HG03175 (cell line): ENCODE measurements around the gene ATRN.

Experiments
- ATAC-seq: cut with Tn5 transposase; IDR thresholded peaks from one replicate; pipeline ENCODE4 v1.9.1; 2021; ENCODE audit warnings: mild to moderate bottlenecking, moderate library complexity; ENCODE audit not compliant: unreplicated experiment

Gene ATRN

DNA sequence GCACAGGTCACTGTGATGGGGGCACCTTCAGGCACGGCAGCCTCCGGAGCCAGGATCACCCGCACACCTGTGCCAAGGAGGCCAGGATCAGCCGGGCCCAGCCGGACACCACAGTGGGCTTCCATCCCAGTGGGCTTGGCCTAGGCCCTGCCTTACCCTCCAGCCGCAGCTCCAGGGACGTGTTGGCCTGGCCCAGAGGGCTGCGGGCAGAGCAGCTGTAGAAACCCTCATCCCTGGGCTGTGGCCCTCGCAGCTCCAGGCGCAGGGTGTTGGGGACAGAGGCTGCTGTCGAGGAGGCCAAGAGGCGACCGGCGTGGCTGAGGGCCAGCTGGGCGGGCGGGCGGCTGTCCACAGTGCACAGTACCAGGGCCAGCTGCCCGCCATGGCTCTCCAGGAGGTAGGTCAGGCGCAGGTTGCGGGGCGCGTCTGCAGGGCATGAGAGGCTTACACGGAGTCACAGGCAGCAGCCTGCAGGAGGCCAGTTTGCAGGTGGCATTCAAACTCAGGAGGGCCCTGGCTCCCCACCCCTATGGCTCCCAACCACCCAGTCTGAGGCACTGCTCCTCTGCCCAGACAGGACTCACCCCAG, 222.0 kb downstream of the ATRN start:
- ATAC-seq: no peak

DNA sequence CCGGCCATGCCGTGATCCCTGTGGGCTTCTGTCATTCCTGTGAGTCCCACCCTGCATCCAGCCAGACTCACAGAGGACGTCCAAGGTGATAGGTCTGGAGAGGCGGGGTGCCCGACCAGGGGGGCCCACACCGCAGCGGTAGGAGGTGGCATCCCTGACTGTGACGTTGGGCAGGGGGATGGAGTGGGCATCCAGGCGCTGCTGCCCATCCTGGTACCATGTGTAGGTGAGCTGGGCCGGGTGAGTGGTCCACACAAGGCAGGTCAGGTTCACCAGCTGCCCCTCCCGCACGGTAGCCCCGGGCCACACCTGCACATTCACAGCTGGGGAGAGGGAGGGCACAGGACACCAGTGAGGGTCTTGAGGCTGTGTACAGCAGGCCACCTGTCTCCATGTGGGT, 222.6 kb downstream of the ATRN start:
- ATAC-seq: no peak

DNA sequence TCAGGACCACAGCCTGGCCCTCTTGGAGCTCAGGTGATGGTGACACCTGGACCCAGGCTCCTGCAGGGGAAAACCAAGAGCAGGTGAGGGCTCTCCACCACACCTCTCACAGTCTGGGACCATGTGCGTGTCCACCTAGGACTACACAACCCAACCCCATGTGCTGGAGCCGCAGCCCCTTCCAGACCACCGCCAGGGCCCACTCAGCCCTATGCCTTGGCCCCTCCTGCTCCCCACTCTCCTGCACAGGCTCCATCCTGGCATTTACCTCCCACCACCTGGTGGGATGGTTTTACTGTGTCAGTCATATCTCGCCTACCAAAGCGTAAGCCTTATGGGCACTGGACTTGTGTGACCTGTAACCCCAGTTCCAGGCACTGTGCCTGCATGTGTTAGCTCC, 224.0 kb downstream of the ATRN start:
- ATAC-seq: no peak

DNA sequence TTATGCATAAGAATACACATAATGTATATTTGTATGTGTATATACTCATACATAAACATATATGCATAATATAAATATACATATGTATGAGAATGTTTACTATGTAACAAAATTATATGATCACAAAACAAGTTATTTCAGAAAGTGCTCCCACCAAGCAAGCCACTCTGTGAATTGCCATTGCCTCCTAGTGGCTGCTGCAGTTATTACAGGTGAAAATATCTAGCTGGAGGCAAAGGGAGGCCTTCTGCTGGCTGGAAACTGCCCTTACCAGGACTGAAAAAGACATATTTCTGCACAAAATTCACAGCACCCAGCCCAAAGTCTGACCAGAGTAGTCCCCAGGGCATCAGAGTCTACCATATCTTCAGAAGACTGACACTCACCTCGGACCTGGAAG, 225.4 kb downstream of the ATRN start:
- ATAC-seq: no peak

DNA sequence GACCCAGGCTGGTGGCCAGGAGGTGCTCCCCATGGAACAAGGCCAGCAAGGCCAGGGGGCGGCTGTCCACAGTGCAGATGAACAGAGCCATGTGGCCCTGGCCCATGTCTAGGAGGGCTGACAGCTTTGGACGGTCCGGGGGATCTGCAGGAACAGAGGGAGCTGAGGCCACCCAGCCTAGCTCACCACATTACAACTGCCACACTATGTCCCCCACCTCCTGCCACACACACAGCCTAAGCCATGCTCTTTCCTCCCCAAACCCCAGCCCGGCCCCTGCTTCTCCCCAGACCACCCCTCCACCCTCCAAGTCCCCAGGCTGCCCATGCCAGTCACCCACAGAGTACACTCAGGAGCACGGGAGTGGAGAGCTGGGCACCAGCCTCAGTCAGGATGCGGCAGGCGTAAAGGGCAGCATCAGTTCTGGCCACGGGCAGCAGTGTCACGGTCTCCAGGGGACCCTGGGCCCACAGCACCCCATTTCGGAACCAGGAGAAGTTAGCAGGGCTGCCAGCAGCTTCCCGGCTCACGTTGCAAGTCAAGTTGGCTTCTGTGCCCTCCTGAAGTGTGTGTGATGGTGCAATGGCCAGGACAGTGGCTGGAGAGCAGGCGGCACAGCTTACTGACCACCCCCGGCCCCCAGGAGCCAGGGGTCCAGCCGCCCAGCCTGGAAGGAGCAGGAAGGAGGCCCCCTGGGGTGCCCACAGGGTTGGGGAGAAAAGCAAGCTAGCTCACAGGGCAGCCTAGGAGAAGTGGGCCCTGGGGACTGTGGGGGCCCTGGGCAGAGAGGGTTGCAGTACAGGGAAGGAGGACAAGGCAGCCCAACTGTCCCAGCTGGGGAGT, 226.1 kb downstream of the ATRN start:
- no peak for ATAC-seq

DNA sequence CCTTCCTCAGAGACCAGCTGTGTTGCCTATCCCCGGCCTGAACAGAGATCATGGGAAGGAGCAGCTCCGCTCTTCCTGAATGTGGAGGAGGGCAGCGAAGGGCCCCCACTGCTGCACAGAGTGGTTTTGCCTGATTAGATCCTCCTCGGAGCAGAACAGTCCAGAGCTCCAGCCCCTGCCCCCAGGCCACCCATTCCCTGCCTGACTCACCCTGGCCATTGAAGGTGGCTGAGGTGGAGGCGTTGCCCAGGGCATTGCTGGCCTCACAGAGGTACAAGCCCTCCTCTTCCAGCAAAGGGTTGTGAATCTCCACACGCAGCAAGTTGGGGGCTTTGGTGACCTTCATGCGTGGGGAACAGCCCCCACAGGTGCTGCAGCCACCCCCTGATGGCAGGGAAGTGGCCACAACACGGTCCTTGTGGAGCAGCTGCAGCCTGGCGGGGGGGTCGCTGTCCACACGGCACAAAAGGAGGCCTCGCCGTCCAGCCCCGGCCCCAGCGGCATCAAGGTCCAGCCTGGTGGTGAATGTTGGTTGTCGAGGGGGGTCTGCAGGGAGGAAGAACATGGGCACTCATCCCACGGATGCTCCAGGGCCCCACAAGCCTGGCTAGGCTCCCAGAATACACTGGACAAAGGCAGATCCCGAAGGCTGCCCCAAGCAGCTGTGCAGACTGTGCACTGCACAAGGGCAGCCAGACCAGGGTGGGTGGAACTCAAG, 226.9 kb downstream of the ATRN start:
- ATAC-seq: no peak

DNA sequence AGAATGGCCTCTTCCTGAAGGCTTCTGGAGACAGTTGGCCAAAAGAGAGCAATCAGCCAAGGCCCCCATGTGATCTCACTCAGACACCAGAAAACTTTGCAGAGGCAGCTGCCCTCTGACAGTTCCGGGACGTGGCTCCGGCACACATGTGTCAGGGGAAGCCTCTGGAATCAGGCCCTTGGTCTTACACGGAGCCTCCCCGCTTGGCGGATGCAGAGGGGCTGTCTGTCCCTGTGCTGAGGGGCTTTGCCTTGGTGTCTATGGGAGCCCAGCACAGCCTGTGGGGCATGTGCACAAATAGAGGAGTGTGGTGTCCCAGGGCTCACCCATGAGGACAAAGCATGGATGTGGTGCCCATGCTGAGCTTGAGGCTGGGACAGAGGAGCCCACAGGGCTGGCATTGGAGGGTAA, 227.8 kb downstream of the ATRN start:
- ATAC-seq: no peak

DNA sequence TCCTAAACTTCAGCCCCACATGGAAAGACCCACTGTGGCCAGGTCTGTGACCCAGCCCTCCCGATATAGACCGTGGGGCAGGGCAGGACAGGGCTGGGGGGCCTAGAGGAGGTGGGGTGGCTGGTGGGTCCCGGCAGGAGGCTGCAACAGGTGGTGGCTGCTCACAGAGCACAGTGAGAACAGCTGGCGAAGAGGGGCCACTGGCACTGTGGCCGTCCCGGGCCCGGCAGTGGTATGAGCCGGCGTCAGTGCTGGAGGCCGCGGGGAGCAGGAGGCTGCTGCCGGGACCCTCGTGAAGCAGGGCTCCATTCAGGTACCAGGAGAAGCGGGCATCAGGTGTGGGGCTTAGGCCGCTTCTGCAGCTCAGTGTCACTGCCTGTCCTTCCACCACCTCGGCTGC, 228.2 kb downstream of the ATRN start:
- ATAC-seq: no peak
